Middle frontal gyrus (tissue), 1 donor: ENCODE measurements around the gene NEURL3.
A peak's percentile ranks its signal among the peaks of the same experiment; 100 is the strongest.

ENCODE experiments used
- DNase-seq: peaks from one replicate; pipeline ENCODE4 v3.0.0-alpha.2; 2015; ENCODE audit warnings: low spot score; ENCODE audit errors: extremely low spot score

NEURL3 gene

DNA sequence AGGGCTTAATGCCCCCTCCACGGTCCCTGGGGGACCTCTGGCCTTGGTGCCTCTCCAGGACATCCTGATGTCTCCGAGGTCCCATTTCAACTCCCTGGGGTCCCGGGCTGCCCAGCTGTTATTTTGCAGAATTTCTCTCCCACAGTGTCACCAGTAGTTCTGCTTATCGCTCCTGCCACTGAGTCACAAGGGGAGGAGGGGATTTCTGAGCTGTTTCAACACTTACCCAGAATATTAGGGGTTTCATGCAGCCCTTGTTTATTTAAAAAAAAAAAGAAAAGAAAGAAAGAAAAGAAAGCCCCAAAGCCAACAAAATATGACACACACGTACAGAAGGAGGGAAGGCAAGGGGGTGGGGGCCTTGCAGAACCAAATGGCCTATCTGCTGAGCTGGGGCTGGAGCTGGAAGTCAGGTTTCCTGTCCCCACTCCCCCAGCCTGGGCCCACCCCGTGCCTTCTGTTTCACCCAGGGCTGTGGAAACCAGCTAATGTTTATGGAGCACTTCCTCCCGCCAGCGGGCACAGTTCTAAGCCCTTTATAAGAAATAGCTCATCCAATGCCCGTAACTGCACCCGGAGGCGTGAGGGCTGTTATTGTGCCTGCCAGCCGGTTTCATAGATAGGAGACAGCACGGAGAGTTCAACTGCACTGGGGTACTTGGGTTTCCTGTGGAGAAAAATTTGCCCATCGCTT is 23.0 kb upstream of the NEURL3 start:
- DNase-seq = no peak

DNA sequence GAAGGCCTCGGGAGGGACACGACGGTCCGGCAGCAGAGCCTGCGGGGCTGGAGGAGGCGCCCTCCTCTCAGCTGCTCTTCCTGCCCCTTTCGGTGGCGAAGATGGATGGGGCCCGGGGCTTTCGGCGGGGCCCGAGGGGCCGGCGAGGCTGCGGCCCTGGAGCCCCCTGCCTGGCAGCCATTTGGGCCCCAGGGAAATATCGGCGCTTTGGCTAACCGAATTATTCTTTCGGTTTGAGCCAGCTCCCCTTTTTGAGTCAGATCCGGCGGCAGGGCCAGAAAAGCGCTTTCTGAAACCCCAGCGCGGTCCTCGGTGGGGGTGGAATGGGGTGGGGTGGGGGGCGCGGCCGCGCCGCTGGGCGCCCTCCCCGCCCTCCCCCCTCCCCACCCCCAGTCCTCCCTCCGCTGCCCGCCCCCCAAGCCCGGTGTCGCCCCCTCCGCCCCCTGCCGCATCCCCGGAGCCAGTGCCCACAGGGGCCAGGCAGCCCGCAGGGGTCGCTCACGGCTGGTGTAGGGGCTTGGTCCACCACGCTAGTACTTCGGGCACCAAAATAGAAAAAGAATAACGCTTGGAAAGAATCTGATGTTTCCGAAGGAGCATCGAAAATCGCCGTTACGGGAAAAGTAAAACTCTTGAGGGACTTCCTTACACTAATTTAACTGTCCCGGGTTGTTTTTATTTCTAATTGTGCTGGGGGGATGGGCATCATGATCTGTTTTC is 22.3 kb upstream of the NEURL3 start:
- DNase-seq = no peak

DNA sequence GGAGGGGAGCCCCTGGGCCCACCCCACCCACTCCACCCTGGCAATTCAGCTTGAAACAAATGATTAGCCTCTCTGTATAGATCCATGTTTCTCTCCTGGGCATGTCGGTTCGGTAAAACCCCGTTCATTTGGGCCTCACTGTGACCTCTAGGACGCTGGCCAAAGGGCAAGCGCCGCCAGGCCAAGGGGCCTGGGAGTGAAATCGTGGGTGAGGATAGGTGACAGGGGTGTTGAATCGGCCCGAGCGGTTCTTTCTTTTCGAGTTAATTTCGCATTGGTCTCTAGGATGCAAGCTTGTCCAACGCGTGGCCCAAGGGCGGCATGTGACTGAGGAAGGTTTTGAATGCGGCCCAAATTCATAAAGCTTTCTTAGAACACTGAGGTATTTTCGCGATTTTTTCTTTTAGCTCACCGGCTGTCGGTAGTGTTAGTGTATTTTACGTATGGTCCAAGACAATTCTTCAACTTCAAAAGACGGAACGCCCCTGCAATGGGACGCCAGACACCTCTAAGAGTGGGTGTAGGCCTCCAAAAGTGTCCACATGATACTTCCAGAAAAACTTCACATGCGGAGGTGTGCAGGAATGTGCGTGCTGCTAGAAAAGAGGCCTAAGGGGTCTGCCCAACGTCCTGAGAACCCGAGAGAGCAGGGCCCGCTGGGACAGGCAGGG is 21.6 kb upstream of the NEURL3 start:
- no peak for DNase-seq

- no peak for DNase-seq
Observed at GRCh38 chr2:96526101-96526591, 21.0 kb upstream of the NEURL3 start.

DNA sequence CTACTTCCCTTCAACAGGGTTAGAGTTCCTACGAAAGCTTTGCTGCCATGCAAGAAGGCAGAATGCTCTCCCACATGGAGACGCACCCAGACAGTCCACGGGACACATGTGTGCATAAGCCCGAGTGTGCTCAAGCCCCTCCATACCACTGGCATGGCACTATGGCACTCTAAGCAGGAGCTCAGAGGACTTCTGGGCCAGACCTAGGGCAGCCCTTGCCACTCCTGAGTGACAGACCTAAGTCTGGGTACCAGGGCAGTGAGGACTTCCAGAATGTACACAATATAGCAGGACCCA is 20.0 kb upstream of the NEURL3 start:
- DNase-seq = no peak

DNA sequence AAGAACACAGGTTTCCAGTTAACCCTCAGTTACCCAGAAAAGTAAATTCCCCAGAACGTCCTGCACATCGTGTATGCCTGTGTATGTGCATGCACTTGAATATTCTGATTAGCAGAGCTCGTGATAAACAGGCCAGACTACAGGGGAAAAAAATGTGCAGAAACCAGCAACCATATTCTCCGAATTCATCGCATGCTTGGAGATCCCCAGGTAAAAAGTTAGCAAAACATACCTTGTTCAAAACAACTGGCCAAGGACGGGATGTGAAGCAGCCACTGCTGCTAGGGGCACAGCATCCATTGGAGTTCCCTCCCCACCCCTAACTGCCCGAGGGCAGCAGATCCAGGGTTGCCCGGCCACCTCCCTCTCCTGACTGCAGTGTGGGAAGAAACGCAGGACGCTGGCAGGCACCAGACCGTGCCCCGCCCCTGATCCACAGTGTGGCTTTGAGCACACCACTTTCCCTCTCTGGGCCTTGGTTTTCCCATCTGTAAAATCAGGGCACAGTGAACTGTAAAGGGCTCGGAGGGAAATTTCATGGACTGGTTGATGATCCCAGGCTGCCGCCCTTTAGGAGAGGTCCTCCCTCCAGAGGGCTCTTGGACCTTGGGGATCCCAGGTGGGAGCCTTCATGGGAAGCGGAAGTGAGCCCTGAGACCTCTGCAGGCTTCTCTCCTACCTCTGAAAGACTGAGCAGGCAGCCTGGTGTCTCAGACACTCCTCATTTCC is 19.5 kb upstream of the NEURL3 start:
- no peak for DNase-seq

GRCh38 chr2:96523659-96524481 is 18.7 kb upstream of the NEURL3 start:
- no peak for DNase-seq

- DNase-seq = no peak
Observed at GRCh38 chr2:96522304-96523203, 17.4 kb upstream of the NEURL3 start.

- no peak for DNase-seq
Observed at GRCh38 chr2:96521219-96521618, 16.1 kb upstream of the NEURL3 start.

- no peak for DNase-seq
Observed at GRCh38 chr2:96520697-96521096, 15.5 kb upstream of the NEURL3 start.

DNA sequence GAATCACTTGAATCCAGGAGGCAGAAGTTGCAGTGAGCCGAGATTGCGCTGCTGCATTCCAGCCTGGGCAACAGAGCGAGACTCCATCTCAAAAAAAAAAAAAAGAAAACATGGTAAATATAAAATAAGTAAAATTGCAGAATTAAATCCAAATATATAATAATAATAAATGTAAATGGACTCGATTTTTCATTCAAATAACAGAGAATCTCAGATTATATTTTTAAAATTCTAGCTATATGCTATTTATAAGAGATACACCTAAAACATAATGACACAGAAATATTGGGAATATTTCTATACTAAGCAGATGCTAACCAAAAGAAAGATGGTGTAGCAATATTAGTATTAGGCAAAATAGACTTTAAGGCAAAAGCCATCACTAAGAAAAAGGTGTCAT is 15.1 kb upstream of the NEURL3 start:
- no peak for DNase-seq

- DNase-seq = no peak
Observed at GRCh38 chr2:96517079-96517478, 11.9 kb upstream of the NEURL3 start.

- DNase-seq = no peak
Observed at GRCh38 chr2:96514521-96514920, 9.4 kb upstream of the NEURL3 start.

DNA sequence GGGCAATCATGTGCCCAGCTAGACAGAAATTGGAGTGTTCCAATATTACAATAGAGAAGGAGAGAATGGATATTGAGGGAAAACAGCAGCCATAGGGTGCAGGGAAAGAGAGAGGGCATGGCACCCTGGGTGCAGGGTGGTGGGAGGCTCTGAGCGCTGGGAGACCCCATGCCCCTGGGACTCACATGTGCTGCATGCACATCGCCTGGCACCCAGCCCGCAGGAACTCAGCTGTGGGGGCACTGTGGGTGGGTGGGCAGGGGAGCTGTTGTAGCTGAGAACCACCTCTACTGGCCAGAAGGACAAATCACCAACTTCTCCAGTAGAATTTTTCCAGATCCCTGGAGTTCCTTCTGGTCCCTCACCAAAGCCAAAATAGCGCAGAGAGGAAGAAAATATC is 7.2 kb upstream of the NEURL3 start:
- no peak for DNase-seq

DNA sequence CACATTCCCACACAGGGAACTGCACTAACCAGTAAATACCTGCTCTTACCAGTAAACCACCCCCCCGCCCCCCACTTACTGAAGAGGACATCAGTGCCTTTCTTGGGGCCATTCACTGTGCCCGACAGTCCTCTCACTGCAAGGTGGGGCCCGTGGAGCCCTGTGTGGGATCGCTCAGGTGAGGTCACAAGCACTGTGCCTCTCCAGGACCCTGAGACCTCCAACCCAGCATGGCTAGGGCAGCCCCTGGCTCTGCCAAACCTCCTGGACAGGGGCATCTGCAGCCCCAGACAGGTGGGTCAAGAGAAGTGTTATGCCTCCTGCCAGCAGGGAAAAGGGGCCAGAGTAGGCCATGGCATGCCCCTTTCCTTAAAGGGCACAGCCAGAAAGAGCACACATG is 6.7 kb upstream of the NEURL3 start:
- no peak for DNase-seq

DNA sequence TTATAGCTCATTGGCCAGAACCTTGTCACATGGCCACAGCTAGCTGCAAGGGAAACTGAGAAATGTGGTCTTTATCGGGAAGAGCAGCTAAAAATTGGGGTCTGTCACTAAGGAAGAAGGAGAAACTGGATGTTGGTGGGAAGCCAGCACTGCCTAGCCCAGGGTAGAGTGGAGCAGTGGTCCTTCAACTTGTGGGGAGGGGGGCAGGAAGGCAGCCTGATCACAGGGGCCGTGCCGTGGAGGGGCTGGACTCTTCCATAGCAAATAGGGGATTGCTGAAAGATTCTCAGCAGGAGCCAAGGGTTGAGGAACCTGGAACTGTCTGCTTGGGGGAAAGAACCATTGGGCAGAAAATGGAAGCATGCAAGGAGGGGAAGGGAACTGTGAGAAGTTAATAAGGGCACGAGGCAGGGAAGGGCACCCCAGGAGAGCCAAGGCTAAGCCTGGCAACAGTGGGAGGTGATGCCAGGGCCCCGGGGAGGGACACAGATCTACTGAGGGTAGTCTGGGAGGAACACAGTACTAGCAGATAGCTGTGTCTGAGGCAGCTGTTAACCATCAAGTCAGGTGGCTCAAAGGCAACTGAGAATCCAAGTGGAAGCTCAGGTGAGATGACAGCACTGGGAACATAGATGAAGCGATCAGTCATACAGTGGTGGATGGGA is 5.9 kb upstream of the NEURL3 start:
- no peak for DNase-seq

- no peak for DNase-seq
Observed at GRCh38 chr2:96509847-96510230, 4.7 kb upstream of the NEURL3 start.

DNA sequence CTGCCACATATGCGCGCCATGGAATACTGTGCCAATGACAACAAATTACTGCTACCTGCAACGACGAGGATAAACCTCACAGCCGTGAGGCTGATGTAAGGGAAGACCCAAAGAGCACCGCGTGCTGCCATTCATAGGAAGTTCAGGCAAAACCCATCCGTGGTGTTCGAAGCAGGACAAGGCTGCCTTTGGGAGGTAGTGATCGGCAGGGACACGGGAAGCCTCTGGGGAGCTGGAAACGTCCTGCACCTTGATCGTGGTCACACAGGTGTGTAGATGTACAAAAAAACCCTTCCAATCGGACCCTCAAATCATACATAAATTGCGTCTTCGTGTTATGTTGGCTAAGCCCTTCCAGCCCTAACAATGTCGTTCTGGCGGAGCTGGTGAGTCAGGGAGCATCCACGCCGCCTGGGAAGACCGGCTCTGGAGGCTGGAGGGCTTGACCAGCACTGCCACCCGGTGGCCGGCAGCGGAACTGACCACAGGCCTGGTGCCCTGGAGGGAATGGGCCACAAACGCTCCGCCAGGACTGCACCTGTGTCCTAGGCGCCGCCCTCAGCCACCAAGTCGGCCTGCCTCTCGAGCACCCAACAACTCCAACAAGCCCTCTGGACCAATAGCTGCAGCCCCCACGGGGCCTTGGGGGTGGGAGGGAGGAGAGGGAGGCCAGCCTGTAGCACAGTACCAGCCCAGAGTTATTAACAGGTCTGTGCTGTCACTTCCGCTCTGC is 4.1 kb upstream of the NEURL3 start:
- peak; percentile 85 for DNase-seq
